GM18520 (cell line): Measurements from ENCODE around the gene PLXNC1.
"Not testable (repeated sequence)": the region's sequence is repeated elsewhere in the genome, so short reads cannot be mapped to it uniquely, and the experiment has no call there.

Experiments
- ATAC-seq: cut with Tn5 transposase; IDR thresholded peaks from one replicate; pipeline ENCODE4 v1.9.1; 2021; ENCODE audit not compliant: unreplicated experiment

The PLXNC1 gene

GRCh38 chr12:94285943-94286582, 137.7 kb downstream of the PLXNC1 start:
- ATAC-seq, result no peak

GRCh38 chr12:94286583-94287244, 138.3 kb downstream of the PLXNC1 start:
- no peak for ATAC-seq

DNA sequence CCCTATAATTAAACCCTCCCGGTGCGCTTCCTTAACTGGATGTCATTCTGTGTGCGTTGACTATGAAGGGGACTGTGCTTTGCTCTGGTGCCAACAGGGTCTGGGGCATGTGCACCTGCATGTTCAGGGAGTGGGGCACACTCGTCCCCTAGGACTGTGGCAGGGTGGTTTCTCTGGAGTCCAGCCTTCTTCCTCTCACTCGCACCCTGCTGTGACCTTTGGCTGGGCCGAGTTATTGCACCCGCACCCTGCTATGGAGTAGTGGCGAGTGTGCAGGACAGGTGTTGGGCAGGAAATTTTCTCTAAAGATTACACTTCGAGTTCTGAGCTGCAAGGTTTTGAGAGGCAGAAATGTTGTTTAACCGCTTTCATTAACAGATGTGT, 138.9 kb downstream of the PLXNC1 start:
- no peak for ATAC-seq

GRCh38 chr12:94289461-94290312, 141.3 kb downstream of the PLXNC1 start:
- no peak for ATAC-seq

GRCh38 chr12:94290353-94290752, 142.0 kb downstream of the PLXNC1 start:
- no peak for ATAC-seq

GRCh38 chr12:94297096-94297699, 148.8 kb downstream of the PLXNC1 start:
- ATAC-seq, result no peak

DNA sequence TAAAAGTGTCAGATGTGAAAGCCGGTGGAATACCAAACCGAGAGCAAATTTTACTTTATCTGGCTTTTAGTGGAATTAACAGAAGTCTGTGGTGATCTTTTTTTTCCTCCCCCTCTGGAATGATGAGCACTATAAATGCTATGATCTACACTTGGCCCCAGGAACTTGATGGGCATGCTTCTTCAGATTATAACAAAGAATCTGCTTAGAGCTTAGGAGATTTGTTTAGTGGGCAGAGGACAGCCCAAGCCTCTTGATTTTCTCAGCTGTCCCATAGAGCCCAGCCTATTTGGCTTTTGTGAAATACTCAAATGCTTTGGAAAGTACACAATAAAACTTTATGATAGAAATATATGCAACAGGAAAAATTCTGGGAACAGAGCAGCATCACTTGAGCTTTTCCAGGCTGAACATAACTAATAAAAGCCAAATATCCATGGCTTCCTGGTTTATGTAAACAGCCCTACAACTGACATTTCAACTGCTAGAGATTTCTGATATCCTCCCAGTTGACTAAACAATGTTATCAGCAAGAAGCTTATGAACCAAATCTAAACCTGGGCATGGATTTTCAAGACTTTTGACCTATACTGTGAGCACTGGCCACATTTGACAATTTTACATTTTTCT, 149.6 kb downstream of the PLXNC1 start:
- no peak for ATAC-seq

GRCh38 chr12:94299846-94300245, 151.5 kb downstream of the PLXNC1 start:
- ATAC-seq, result no peak

GRCh38 chr12:94304012-94304411, 155.6 kb downstream of the PLXNC1 start:
- ATAC-seq, result no peak

GRCh38 chr12:94304566-94305061, 156.2 kb downstream of the PLXNC1 start:
- no peak for ATAC-seq

DNA sequence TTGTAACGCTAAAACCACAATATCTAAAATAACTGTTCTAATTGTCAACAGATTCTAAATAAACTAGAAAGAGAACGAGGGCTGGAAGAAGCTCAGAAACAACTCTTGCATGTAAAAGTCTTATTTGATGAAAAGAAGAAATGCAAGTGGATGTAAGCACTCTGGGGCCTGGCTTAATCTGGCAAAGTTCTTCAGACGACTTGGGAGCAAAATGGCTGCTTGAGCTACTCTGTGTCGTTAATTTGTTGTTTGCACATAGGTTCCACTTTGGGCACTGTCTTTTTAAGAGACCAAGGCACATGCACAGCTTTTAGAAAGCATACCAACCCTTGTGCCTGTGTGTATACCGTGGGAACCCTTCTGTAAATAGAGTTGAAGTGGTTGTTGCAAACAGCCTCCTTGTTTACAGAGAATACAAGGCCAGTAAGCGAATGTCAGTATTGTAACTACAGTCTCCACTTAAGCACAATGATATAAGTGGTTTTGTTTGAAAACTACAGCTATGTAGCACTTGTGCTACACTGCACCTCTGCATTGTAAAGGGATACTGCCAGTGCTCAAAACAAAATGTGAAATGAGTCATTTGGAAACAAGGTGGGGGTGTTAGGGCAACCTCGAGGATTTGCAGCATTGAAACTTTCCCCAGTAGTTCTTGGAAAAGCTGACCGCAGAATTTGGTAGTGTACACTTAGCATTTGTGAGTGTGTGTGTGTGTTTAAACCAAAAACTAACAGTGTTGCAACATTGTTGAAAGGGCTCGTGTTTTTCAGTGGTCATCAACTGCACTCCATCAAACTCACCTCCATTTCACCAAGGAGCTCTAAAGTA, 157.0 kb downstream of the PLXNC1 start:
- ATAC-seq, result peak; percentile 31

DNA sequence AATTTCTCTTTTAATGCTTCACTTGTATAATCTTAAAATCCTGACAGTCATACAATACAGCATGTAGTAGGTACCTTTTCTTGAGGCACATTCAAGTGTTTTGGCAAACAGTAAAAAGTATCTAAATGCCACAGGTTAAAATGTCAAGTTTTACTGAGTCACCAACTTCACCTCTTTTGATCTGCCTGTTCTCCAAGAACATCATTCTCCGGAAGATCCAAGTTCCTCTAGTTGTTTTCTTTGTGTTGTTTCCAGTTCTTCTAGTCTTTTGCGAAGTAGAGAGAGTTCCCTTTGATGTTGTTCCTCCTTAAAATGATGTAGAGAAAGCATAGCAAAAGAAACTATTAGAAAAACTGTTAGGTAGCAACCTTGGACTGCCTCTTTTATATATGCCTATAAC, 160.2 kb downstream of the PLXNC1 start:
- ATAC-seq, result no peak

- peak; percentile 68 for ATAC-seq
Observed at GRCh38 chr12:94309373-94309772, 161.0 kb downstream of the PLXNC1 start.

GRCh38 chr12:94312378-94312777, 164.0 kb downstream of the PLXNC1 start:
- no peak for ATAC-seq

DNA sequence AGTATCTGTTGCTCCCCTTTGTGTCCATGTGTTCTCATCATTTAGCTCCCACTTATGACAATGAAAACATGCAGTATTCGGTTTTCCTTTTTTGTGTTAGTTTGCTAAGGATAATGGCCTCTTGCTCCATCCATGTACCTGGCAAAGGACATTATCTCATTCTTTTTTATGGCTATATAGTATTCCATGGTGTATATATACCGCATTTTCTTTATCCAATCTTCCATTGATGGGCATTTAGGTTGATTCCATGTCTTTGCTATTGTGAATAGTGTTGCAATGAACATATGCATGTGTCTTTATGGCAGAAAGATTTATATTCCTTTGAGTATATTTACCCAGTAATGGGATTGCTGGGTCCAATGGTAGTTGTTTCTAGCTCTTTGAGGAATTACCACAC, 168.2 kb downstream of the PLXNC1 start:
- not testable (repeated sequence) for ATAC-seq

DNA sequence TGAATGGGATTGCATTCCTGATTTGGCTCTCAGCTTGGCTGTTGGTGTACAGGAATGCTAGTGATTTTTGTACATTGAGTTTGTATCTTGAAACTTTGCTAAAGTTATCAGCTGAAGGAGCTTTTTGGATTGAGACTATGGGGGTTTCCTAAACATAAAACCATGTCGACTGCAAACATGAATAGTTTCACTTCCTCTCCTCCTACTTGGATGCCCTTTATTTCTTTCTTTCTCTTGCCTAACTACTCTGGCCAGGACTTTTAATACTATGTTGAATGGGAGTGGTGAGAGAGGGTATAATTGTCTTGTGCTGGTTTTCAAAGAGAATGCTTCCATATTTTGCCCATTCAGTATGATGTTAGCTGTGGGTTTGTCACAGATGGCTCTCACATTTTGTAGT, 169.8 kb downstream of the PLXNC1 start:
- no peak for ATAC-seq

GRCh38 chr12:94320109-94320508, 171.7 kb downstream of the PLXNC1 start:
- ATAC-seq, result no peak

DNA sequence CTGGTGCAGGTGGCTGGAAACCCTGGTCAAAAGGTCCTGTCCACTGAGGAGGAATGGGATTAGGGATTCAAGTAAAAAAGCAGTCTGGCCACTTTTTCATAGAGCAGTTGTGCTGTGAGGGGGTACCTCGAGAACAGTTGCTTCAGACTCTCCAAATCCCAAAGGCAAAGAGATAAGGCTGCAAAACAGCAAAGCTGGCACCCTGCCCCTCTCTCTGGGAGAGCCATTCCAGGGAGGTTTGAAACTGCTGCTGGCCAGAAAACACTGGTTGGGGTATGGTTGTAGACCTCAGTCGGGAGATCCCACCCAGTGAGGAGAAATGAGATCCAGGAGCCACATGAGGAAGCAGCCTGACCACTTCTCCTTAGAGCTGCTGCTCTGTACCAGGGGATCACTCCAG, 174.0 kb downstream of the PLXNC1 start:
- ATAC-seq, result no peak

DNA sequence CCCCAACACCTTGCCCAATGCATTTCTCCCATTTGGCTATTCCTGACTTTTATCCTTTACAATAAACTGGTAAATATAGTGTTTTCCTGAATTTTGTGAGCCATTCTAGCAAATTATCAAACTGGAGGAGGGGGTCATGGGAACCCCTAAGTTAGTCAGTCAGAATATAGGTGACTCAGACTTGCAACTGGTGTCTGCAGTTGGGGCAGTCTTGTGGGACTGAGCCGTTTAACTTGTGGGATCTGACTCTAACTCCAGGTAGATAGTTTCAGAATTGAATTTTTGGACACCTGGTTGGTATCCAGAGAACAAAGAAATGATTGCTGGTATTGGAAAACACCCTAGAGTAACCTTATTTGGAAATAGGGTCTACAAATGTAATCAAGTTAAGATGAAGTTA, 177.9 kb downstream of the PLXNC1 start:
- no peak for ATAC-seq

DNA sequence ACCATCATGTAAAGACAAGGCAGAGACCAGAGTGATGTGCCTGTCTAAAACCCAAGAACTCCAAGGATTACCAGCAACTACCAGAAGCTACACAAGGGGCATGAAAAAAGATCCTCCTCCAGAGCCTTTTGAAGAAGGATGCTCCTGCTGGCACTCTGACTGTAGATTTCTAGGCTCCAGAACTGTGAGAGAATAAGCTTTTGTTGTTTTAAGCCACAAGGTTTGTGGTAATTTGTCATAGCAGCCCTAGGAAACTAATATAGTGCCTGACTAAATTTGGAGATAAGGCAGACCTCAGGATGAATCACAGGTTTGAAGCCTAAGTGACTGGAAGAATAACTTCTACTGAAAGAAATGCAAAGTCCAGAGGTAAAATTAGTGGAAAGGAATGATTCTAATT, 178.3 kb downstream of the PLXNC1 start:
- ATAC-seq, result no peak
